GM08714 (cell line): Measurements from ENCODE around the gene STIL.
"Not testable (repeated sequence)": the region's sequence is repeated elsewhere in the genome, so short reads cannot be mapped to it uniquely, and the experiment has no call there.

ENCODE experiments used
- H3K4me3 ChIP-seq: fragments of 200-500 bp; sonication (Bioruptor generic); 2 replicates; pipeline ENCODE4 v1.5.1; 2014; ENCODE audit warnings: mild to moderate bottlenecking, low read length, inconsistent platforms
- ZNF274 ChIP-seq: IDR thresholded peaks from 2 replicates; pipeline ENCODE4 v1.6.1; 2012; ENCODE audit warnings: mild to moderate bottlenecking, low read depth, low read length

STIL gene

DNA sequence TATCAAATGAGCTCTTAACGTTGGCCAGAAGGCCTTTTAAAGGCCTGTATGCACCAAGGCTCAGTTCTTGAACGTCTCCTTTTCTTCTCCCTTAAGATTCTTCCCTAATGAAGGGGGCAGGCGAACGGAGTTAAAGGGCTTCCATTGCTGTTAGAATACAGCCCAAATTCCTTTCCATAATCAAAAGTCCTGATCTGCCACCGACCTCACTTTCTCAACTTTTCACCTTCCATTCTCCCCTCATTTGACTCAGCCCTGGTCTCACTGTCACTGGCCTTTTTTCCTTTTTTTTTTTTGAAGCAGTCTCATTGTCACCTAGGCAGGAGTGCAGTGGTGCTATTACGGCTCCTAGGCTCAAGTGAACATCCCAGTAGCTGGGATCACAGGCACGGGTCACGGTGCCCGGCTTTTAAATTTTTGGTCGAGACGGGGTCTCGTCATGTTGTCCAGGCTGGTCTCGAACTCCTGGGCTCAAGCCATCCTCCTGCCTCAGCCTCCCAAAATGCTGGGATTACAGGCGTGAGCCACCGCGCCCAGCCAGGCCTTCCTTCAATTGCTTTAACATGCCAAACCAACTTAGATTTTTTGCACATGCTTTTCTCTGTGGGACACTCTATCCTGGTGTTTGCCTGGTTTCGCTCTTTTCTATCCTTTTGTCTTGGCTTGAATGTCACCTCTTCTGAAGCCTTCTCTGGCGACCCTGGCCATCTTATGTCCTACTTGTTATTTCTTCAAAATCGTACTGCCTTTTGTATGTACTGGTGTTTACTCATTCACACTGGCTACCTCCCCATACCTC lies 19.0 kb upstream of the STIL start:
- no peak for TF ChIP-seq ZNF274

DNA sequence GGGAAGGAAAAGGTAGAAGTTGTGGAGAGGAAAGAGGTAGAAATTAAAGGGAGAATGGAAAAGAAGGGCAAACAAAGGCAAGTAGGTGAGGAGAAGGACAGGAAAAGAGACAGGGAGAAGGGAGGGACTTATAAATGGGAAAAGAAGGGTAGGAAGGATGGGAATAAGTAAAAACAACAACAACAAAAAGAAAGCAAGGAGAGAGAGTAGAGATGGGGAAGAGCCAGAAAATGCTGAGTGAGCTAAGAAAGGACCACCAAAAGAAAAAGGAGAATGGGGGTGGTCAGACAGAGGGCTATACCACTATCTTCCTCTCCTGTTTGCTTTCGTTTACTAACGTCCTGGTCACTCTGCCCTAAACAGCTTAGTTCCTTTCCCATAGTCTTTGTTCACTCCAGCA lies 17.9 kb upstream of the STIL start:
- TF ChIP-seq ZNF274 = no peak
- no peak overlapping the region for H3K4me3 ChIP-seq

More for the DNA sequence above, 19.0 kb upstream of the STIL start:
- peak overlapping the region; percentile 92 for H3K4me3 ChIP-seq

DNA sequence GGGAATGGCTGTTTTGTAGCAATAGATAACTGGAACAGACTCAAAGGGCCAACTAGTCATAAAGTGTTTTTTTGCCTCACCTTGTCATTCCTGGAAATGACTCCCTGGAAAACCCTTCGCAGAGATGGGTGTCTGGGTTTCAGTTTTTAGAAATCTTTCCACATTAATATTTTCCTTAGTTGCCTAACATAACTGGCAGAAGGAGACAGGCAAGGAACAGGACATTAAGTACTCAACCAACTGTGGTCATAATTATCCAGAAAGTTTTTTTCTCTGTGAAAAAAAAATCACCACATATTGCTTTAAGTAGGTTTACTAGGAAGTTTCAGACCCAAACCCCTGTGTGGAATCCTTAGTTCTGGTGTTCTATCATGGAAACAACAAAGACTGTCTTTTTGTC lies 16.3 kb upstream of the STIL start:
- no peak for TF ChIP-seq ZNF274
- H3K4me3 ChIP-seq = no peak overlapping the region

DNA sequence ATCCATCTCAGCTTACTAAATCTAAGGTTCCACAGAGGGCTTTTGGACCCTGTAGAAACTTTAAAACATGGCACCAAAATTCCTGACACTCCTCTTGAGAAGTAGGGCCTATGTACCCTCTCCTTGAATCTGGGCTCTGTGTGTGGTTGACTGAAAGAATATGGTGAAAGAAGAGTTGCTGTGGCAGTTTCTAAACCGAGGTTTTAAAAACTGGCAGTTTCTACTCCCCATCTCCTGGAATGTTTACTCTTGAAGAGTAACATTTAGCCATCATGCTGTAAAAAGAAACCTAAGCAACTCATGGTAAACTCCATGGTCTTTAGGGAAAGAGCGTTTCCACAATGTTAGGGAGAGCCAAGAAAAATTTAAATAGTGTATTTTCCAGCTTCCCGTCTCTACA lies 15.0 kb upstream of the STIL start:
- no peak for TF ChIP-seq ZNF274
- H3K4me3 ChIP-seq = no peak overlapping the region

DNA sequence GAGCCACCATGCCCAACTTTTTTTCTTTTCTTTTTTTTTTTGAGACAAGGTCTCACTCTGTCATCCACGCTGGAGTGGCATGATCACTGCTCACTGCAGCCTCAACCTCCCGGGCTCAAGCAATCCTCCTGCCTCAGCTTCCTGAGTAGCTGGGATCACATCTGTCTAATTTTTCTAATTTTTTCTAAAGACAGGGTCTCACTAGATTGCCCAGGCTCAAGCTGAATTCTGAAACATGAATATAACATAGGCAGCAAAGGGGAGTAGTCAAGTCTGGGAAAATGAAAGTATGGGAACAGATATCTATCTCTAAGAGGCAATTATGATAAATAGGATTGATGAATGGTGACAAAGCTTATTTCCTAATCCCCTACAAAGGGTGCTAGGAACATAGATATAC lies 12.3 kb upstream of the STIL start:
- no peak for TF ChIP-seq ZNF274
- H3K4me3 ChIP-seq = no peak overlapping the region

DNA sequence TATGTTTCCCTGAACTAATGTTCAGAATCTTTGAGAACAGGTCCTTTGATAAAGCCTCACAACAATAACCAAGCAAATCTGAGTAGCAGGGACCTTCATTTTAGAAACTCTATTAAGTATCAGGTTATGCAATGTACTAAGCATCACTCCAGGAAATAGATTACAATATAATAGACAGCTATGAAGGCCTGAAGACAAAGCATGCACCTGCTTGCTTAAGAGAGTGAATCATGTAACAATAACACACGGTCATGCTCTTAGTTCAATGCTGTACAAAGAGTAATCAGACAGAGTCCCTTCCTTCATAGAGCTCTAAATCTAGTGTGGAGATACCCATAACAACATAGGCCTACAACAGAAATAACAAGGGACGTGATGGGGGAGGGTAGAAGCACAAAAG lies 11.6 kb upstream of the STIL start:
- no peak overlapping the region for H3K4me3 ChIP-seq
- no peak for TF ChIP-seq ZNF274

DNA sequence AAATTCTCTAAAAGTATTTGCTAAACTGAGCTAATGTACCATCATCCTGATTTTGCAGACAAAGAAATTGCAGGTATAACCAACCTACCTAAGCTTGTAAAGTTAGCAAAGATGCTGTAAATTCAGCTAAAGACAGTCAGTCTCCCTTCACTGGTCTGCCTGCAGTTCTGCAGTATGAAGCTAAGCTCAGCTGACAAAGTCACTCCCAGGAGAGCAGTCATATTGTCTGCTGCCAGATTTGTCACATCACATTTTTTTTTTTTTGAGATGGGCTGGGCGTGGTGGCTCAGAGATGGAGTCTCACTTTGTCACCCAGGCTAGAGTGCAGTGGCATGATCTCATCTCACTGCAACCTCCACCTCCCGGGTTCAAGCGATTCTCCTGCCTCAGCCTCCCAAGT lies 10.7 kb upstream of the STIL start:
- H3K4me3 ChIP-seq = no peak overlapping the region
- no peak for TF ChIP-seq ZNF274

DNA sequence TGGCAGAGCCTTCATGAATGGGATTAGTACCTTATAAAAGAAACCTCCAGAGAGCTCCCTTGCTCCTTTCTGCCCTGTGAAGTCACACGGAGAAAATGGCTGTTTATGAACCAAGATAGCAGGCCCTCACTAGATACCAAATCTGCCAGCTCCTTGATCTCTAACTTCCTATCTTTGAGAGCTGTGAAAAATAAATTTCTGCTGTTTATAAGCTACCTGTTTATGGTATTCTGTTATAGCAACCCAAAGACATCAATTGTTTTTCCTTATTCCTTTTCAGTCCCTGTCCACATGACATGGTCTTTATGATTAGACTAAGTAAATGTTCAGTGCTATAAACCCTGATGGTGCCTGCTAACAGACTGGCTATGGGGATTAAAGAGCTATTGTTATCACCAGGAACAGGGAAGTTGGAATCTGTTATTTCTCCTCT lies 9.7 kb upstream of the STIL start:
- TF ChIP-seq ZNF274 = no peak
- H3K4me3 ChIP-seq = no peak overlapping the region

DNA sequence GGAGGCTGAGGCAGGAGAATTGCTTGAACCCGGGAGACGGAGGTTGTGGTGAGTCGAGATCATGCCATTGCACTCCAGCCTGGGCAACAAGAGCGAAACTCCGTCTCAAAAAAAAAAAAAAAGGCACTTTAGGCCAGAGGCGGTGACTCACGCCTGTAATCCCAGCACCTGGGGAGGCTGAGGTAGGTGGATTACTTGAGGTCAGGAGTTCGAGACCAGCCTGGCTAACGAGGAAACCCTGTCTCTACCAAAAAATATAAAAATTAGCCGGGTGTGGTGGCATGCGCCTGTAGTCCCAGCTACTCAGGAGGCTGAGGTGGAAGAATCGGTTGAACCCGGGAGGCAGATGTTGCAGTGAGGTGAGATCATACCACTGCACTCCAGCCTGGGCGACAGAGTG lies 6.0 kb upstream of the STIL start:
- H3K4me3 ChIP-seq = not testable (repeated sequence)

DNA sequence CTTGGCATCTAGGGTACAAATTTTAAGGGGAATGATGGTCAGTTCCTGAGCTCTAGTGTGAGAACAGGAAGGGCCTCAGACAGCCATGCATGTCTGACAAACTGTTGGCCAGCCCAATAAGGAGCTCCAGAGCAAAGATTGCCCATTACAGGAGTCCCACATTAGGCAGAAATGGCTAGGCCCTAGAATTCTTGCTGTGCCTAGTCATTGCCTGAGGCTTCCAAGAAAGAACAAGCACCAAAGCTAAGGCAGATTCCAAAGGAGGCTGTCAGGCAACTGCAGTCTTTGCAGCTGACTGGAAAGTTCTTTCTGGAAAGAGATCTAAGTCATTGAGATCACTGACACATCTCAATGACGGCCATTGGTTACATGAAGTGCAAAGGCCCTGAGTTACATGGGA lies 3.9 kb upstream of the STIL start:
- no peak overlapping the region for H3K4me3 ChIP-seq
- TF ChIP-seq ZNF274 = no peak

DNA sequence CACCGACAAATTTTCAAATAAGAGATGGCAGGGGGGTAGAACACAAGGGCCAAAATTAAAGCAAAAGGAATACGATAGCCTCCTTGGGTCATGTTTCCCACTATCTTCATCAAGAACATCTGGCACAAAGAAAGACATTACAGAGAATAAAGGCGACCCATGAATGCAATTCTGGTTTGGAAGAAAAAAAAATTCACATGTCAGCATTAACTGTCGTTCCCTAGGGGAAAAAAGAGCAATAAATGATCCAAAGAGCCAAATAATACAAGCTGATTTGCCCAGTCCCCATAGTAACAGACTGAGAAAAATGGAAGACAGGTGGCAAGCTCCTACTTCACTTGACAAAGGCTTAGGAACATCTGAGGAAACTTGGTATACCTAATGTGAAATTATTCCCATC lies 4.5 kb downstream of the STIL start:
- H3K4me3 ChIP-seq = no peak overlapping the region
- TF ChIP-seq ZNF274 = no peak

DNA sequence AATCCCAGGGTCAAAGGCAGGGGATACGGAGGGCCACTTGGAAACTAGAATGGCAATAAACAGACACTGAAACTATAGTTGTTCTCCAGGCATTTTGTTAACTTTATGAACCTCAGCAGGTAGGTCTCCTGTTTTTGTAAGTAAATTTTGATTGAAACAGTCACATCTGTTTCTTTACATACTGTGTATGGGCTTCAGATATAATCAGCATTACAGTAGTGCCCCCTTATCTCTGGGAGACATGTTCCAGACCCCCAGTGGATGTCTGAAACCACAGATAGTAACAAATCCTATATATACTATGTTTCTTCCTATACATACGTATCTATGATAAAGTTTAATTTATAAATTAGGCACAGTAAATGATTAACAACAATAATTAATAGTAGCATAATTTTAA lies 11.5 kb downstream of the STIL start:
- H3K4me3 ChIP-seq = no peak overlapping the region
- TF ChIP-seq ZNF274 = no peak

DNA sequence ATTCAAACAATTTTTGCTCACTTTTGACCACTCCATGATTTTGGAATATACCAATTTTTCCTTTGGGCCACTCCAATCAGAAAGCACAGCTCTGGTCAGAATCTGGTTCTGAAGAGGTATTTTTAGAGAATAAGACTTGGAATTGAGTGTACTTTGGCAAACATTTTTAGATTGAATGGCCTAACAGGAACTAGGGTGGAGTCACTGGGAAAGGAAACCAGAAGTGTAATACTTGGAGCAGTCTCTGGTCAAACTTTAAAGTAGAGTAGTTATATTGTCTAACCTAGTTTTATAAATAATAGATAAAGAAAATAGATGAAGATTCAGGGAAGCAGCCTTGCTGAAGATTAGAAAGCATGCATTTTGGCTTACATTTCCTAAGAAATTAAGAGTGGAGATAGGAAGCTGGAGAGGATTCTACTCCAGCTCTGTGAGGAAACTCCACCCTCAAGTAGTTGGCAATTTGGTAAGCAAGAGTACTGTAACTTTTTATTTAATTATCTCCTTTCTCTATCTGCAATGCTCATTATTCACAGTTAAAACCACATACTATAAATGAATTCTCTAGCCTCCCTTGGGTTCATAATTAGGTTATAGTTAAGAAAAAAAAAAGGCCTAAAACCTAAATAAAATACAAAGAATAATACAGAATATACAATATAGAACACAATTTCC lies 15.8 kb downstream of the STIL start:
- no peak overlapping the region for H3K4me3 ChIP-seq
- TF ChIP-seq ZNF274 = no peak

DNA sequence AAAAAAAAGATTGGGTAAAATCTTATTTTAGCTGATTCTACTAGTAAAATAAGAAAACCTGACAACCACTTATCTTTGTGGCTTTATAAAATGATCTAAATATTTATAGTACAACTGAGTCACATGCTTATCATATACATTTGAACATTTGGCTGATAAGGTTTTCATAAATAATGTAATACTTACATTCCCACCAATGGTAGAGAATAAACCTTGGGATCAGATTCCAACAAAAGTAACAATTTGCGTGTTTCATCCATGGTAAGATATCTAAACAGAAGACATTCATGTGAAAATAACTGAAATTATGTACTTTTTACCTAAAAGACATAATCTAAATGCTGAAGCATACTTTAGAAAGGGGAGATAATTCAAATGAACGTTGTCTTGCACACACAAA lies 18.4 kb downstream of the STIL start:
- no peak for TF ChIP-seq ZNF274
- H3K4me3 ChIP-seq = no peak overlapping the region

DNA sequence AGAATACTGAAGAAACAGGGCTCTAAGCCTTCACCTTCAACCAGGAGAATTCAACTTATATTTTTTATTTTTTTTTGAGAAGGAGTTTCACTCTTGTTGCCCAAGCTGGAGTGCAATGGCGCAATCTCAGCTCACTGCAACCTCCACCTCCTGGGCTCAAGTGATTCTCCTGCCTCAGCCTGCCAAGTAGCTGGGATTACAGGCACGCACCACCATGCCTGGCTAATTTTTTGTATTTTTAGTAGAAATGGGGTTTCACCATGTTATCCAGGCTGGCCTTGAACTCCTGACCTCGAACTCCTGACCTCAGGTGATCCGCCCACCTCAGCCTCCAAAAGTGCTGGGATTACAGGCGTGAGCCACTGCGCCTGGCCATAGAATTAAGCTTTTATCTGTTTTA lies 19.1 kb downstream of the STIL start:
- not testable (repeated sequence) for H3K4me3 ChIP-seq

DNA sequence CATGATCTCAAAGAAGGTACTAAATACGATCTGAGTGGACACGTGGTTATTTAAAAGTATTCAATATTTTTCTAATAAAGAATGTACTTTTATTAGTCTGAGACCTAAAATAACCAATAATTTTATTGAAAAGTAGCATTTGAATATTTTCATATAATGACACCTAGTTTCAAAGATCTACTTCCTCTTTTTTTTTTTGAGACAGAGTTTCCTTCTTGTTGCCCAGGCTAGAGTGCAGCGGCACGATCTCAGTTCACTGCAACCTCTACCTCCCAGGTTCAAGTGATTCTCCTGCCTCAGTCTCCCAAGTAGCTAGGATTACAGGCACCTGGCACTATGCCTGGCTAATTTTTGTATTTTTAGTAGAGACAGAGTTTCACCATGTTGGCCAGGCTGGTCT lies 25.8 kb downstream of the STIL start:
- not testable (repeated sequence) for H3K4me3 ChIP-seq

DNA sequence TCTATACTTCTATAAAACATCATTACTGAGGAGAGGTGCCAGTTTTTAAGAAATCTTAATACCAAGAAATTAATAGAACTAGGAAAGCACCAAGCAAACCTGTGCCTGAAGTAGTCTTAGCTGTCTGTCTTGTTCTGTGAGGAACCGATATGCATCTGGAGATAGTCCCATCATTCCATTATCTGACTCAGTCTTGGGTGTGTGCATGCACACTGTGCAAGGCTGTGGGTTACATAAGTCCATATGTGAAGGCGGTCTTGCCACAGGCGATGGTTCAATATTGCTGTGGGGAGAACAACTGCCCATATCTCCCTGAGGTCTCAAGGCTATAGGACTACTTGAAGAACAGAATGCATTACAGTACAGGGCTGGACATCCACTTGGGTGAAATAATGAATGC lies 33.8 kb downstream of the STIL start:
- no peak for TF ChIP-seq ZNF274
- H3K4me3 ChIP-seq = no peak overlapping the region
